Posterior cingulate gyrus (tissue), 11 donors: ENCODE measurements around the gene DYNC2I2.
A peak's percentile ranks its signal among the peaks of the same experiment; 100 is the strongest.
"Not testable (repeated sequence)": the region's sequence is repeated elsewhere in the genome, so short reads cannot be mapped to it uniquely, and the experiment has no call there.

Experiments
- DNase-seq, 10 donors: peaks; one replicate each; pipeline versions ENCODE4 v3.0.0 to v3.0.0-alpha.2; 2020 to 2021; ENCODE audit warnings: mixed read lengths in 3 of 10
- intact Hi-C: fragments of 100-400 bp; cut with DNase I; formaldehyde crosslinking; loops from one replicate; pipeline ENCODE4 v1.15.1; 2023

The DYNC2I2 gene

DNA sequence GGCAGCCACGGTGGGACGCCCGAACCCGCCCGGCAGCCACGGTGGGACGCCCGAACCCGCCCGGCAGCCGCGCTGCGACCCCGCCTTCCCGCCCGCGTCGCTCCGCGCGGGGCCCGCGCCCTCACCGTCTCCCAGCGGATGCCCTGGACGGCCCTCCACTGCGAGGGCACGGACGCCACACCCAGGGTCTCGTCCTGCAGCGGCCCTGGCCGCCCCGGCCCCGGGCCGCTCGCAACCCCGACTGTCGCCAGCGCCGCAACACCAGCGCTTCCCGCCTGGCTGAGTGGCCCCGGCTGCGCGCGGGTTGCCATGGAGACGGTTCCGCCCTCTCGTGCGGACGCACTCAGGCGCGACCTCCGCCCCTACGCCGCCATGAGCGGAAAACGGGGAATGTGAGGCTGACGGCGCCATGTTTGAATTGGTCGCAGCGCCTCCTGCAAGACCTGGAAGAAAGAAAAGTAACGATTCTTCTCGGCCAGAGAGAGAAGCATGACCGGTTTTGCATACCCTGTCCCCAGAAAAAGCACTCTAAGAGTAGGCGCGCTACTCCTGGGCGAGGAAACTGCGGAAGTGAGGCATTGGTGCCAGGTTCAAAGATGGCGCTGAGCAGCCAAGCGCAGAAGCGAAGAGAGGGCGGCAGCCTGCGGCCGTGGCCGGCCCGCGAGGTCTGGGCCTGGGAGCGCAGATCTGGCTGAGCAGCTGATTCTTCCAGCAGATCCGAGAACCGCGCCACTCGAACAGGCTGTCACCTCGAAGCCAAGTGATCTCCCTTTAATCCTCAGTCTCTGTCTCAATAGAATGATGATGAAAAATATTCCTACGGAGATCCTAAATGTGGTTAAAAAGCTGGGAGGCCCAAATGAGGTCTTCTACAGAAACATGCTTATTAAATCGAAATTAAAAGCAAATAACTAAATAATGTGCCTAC is at the start of gene DYNC2I2:
Gene DYNC2I2, minus strand, starts transcription at position 432 of the 928 bp plus-strand sequence. Its CDS starts 121 bp downstream, at position 311.
- intact Hi-C loops, result loop anchor here (2.0 kb wide), 1 partner anchor 32 kb away; the partner anchor contains the start of gene SET
- peak; percentile 92 to 99 (median 95) for DNase-seq

- DNase-seq, result no peak
- intact Hi-C loops, result no loop called here
These were observed 49.4 kb upstream of the DYNC2I2 start for GRCh38 chr9:128706045-128706444.

- intact Hi-C loops, result no loop called here
- DNase-seq, result peak in 3 of 10 donors; percentile 3 to 66 (median 65)
These were observed 48.7 kb upstream of the DYNC2I2 start for GRCh38 chr9:128705051-128705965.

DNA sequence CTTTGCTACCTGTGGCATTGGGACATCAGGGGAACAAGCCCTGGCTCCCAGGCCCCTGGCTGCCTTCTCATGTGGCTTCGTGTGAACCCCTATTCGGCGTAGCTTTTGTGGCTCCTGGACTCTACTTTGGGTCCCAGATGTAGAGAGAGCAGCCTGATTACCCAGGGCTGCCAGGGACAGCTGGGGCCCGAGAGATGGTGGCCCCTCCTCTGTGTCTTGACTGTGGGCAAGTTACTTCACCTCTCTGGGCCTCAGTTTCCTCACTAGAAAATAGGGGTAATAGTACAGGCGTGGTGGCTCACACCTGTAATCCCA is 47.7 kb upstream of the DYNC2I2 start:
- intact Hi-C loops, result no loop called here
- DNase-seq, result no peak

- DNase-seq, result peak in 3 of 10 donors; percentile 56 to 74 (median 73)
- intact Hi-C loops, result no loop called here
These were observed 47.1 kb upstream of the DYNC2I2 start for GRCh38 chr9:128703616-128704355.

DNA sequence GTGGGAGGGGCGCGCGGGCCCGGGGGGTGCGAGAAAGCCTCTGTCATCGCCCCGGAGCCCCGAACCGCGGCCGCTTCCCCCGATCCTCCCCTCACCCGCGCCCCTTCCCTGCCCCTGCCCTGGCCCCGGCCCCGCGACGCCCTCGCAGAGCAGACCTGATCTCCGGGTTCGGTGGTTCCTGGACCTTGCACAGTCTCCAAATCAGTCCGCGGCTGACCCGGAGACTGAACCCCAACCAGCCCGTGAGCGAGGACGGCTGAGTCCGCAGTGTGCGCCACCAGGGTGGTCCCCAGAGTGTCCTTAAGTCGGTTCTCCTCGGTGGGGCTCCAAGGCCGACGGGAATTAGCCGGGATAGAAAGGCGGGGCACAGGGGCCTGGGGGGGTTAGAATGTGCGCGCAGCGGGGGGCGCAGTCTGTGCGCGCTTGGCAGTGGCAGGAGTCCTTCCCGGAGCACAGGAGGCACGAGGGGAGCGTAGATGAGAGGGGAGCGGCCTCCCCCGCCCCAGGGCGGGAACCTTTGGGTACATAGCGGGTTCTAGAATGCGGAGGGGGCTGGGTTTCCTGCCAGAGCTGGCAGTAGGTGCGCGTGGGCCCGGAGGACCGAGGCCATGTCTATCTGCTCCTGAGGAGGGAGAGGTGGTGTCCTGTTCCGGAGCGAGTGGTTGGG is 46.4 kb upstream of the DYNC2I2 start:
- intact Hi-C loops, result no loop called here
- peak in 3 of 10 donors; percentile 73 to 81 (median 74) for DNase-seq

DNA sequence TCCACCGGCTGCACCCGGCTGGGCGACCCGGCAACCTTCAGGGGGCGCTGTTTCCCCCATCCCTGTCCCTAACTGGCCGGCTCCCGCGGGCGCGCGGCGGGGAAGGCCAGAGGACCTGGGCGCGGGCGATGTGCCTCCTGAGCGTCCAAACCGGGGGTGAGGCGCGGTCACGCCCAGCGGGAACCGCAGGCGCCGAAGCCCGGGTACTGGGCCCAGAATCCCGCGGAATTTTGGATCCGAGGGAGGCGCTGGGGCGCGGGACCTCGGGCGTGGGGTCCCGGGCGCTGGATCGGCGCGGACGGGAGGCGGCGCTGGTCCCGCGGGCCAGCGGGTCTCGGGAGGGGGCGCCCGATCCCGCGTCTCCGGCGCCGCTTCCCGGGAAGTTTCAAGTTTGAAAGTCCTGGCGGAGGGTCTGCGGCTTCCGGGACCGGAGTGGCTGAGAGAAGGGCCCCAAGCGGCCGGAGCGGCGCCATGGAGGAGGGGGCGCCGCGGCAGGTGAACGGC is 45.9 kb upstream of the DYNC2I2 start, which contains the start of gene PKN3:
Gene PKN3, plus strand, starts transcription at position 59 of the 504 bp plus-strand sequence. Its CDS starts 413 bp downstream, at position 472.
- DNase-seq, result peak; percentile 55 to 96 (median 81)
- intact Hi-C loops, result no loop called here

DNA sequence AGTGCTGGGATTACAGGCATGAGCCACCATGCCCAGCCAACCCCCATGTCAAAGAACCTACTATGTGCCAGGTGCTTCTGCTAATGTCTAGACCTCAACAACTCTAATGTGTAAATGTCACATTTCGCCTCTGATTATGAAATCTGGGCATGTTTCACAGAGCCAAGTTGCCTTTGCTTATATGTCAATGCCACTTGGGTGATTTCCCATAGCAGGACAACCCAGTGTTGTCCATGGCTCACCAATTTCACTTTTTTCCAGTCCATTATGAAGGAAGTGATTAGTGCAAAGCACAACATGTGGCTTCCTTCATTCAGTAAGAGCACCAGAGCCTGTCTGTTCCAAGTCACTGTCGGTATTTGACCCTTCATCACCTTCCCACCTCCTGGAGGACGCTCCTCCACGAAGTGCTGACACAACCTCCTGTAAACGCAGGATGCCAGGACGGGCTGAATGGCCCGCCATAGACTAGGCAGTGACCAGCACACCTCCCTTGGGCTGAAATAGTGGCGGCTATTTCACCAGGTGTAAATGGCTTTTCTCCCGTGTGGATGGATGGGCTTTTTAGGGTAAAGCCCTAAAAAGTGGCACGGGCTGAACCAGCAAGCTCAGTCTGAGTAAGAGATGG is 44.7 kb upstream of the DYNC2I2 start:
- peak in 2 of 10 donors; percentile 27 to 50 for DNase-seq

GRCh38 chr9:128699096-128699795 is 42.6 kb upstream of the DYNC2I2 start:
- peak in 2 of 10 donors; percentile 42 to 57 for DNase-seq
- intact Hi-C loops, result not testable (repeated sequence)

More for the DNA sequence above, 44.7 kb upstream of the DYNC2I2 start:
- intact Hi-C loops, result no loop called here

DNA sequence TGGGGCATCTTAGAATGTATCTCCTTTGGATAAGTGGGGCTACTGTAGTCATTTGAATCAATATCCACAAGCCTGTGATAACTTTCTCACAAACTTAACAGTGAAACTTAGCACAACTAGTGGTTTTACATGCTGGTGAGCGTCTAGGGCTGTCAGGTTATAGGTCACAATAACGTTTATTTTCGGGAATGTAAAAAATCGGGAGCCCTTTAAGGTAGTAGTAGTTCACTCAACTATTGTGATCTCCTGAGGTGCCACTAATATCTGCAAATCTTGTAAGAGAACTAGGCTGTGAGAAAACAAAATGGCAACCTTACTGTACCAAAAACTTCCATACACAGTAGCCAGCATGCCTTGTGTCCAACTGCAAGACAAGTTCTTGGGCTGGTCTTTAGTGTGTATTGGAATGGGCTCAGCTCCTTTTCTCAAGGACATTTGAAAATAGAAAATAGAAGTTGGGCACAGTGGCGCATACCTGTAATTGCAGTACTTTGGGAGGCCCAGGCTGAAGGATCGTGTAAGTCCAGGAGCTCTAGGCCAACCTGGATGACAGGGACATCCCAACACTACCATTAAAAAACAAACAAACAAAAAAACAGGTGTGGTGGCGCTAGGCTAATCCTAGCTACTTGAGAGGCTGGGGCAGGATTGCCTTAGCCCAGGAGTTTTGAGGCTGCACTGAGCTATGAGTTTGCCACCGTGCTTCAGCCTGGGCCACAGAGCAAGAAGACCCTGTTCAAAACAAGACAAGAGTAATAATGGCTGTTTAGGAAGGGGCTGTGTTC is 40.5 kb upstream of the DYNC2I2 start:
- DNase-seq, result no peak
- intact Hi-C loops, result no loop called here

GRCh38 chr9:128694344-128694743 is 37.7 kb upstream of the DYNC2I2 start:
- DNase-seq, result peak in 1 of 10 donors; percentile 33
- intact Hi-C loops, result no loop called here

DNA sequence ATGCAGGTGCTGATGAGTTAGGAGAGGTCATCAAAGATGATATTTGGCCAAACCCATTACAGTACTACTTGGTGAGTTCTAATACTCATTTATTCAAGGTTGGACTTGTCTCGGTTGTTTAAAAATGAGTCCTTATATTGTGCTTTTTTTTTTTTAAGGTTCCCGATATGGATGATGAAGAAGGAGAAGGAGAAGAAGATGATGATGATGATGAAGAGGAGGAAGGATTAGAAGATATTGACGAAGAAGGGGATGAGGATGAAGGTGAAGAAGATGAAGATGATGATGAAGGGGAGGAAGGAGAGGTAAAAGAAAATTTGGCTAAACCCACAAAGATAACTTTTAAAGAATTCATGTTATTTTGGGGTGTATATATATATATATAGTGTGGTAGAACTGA is 37.1 kb upstream of the DYNC2I2 start:
- DNase-seq, intact Hi-C loops: not testable (repeated sequence)

GRCh38 chr9:128690684-128691034 is 34.0 kb upstream of the DYNC2I2 start:
- DNase-seq, result no peak
- intact Hi-C loops, result no loop called here

GRCh38 chr9:128689820-128690683 is 33.4 kb upstream of the DYNC2I2 start:
- intact Hi-C loops, result loop anchor here (2.0 kb wide), 1 partner anchor 33 kb away; the partner anchor contains the start of gene DYNC2I2
- DNase-seq, result peak in 7 of 10 donors; percentile 20 to 81 (median 58)

GRCh38 chr9:128689293-128689774 is 32.7 kb upstream of the DYNC2I2 start:
- peak in 7 of 10 donors; percentile 27 to 83 (median 37) for DNase-seq
- intact Hi-C loops, result loop anchor here (2.0 kb wide), 1 partner anchor 33 kb away; the partner anchor contains the start of gene DYNC2I2
